Neural cell (in vitro differentiated cells): ENCODE data around the gene IL19. TPM values are rescaled to one million over a fixed set of nuclear protein-coding genes. Genes with fewer than 3 reads are reported as not detected.

Experiments
- H2AFZ ChIP-seq: fragments of 200-600, 300-800 bp; sonication (generic), shearing (Covaris generic); 2 replicates; pipeline ENCODE4 v1.6.0; 2014; ENCODE audit warnings: low read depth, mild to moderate bottlenecking, antibody characterized with exemption, low read length, moderate library complexity
- H3F3A ChIP-seq: fragments of 200-600 bp; shearing (Covaris generic); 2 replicates; pipeline ENCODE4 v1.6.1; 2016; ENCODE audit warnings: mild to moderate bottlenecking, moderate library complexity, mixed read lengths, antibody characterized with exemption, low read length; ENCODE audit not compliant: insufficient read depth, poor library complexity, severe bottlenecking
- H3K27ac ChIP-seq: fragments of 200-600, 300-800 bp; sonication (generic), shearing (Covaris generic); 2 replicates; pipeline ENCODE4 v1.5.1; 2014; ENCODE audit warnings: mild to moderate bottlenecking, low read length, moderate library complexity
- H3K27me3 ChIP-seq: fragments of 300-800, 200-600 bp; sonication (generic), shearing (Covaris generic); 2 replicates; pipeline ENCODE4 v1.6.0; 2014; ENCODE audit warnings: mild to moderate bottlenecking, low read depth, low read length, moderate library complexity; ENCODE audit not compliant: insufficient read depth
- H3K36me3 ChIP-seq: fragments of 300-800, 200-600 bp; sonication (generic), shearing (Covaris generic); 2 replicates; pipeline ENCODE4 v1.5.1; 2014; ENCODE audit warnings: mild to moderate bottlenecking, antibody characterized with exemption, low read length, moderate library complexity; ENCODE audit not compliant: insufficient read depth
- H3K4me2 ChIP-seq: fragments of 300-800, 200-600 bp; sonication (generic), shearing (Covaris generic); 2 replicates; pipeline ENCODE4 v1.6.0; 2014; ENCODE audit warnings: mild to moderate bottlenecking, low read length
- H3K4me3 ChIP-seq: fragments of 300-800, 200-600 bp; sonication (generic), shearing (Covaris generic); 2 replicates; pipeline ENCODE4 v1.5.1; 2014; ENCODE audit warnings: mild to moderate bottlenecking, low read length, moderate library complexity
- H3K79me2 ChIP-seq: fragments of 200-600 bp; shearing (Covaris generic); replicated peaks from 2 replicates; pipeline ENCODE4 v1.6.0; 2014; ENCODE audit warnings: mild to moderate bottlenecking, low read length, moderate library complexity; ENCODE audit not compliant: insufficient read depth
- H3K9ac ChIP-seq: fragments of 300-800, 200-600 bp; sonication (generic), shearing (Covaris generic); 2 replicates; pipeline ENCODE4 v1.6.1; 2016; ENCODE audit warnings: mild to moderate bottlenecking, low read length, mixed read lengths
- H3K9me2 ChIP-seq: fragments of 200-600 bp; shearing (Covaris generic); 2 replicates; pipeline ENCODE4 v1.6.1; 2016; ENCODE audit warnings: mild to moderate bottlenecking, low read length, mixed read lengths; ENCODE audit not compliant: insufficient read depth
- H3K9me3 ChIP-seq: fragments of 200-600, 300-800 bp; sonication (generic), shearing (Covaris generic); 2 replicates; pipeline ENCODE4 v1.6.1; 2016; ENCODE audit warnings: mild to moderate bottlenecking, mixed run types, low read length, moderate library complexity, mixed read lengths
- H4K20me1 ChIP-seq: fragments of 200-600 bp; shearing (Covaris generic); 2 replicates; pipeline ENCODE4 v1.6.1; 2016; ENCODE audit warnings: mild to moderate bottlenecking, mixed run types; ENCODE audit not compliant: insufficient read depth
- EP300 ChIP-seq: fragments of 450-650 bp; conservative IDR thresholded peaks from 2 replicates; pipeline ENCODE4 v1.6.1; 2014; ENCODE audit warnings: antibody characterized with exemption, mild to moderate bottlenecking, moderate library complexity; ENCODE audit not compliant: poor library complexity, severe bottlenecking
- EZH2 ChIP-seq: fragments of 200-600, 300-800 bp; shearing (Covaris generic), sonication (generic); IDR thresholded peaks from 2 replicates; pipeline ENCODE4 v1.6.1; 2014; ENCODE audit warnings: antibody characterized with exemption, low read length, borderline replicate concordance, mild to moderate bottlenecking; ENCODE audit not compliant: insufficient read depth, poor library complexity, severe bottlenecking
- MXI1 ChIP-seq: fragments of 450-650 bp; conservative IDR thresholded peaks from 2 replicates; pipeline ENCODE4 v1.6.1; 2014; ENCODE audit warnings: antibody characterized with exemption, mild to moderate bottlenecking; ENCODE audit not compliant: poor library complexity, severe bottlenecking
- POLR2AphosphoS5 ChIP-seq: IDR thresholded peaks from 2 replicates; pipeline ENCODE4 v1.6.1; 2012
- RAD21 ChIP-seq: fragments of 450-650 bp; conservative IDR thresholded peaks from 2 replicates; pipeline ENCODE4 v1.6.1; 2014; ENCODE audit warnings: antibody characterized with exemption, mild to moderate bottlenecking, moderate library complexity
- SMC3 ChIP-seq: fragments of 450-650 bp; conservative IDR thresholded peaks from 2 replicates; pipeline ENCODE4 v1.6.1; 2014; ENCODE audit warnings: antibody characterized with exemption, mild to moderate bottlenecking, moderate library complexity; ENCODE audit not compliant: poor library complexity
- TAF1 ChIP-seq: IDR thresholded peaks from 2 replicates; pipeline ENCODE4 v1.6.1; 2012; ENCODE audit warnings: low read depth
- polyA plus RNA-seq: library from polyadenylated mRNA; depleted of rRNA; stranded (reverse); fragments of >200 nt; gene quantifications from 2 replicates; pipeline ENCODE4 v1.2.3, GENCODE V29; 2014
- TF ChIP-seq, protein P1 (sequence below): IDR thresholded peaks from 2 replicates; pipeline ENCODE4 v1.6.1; 2012; ENCODE audit warnings: borderline replicate concordance
- TF ChIP-seq, protein P2 (sequence below): fragments of 450-650 bp; IDR thresholded peaks from 2 replicates; pipeline ENCODE4 v1.5.1; 2014; ENCODE audit warnings: antibody characterized with exemption, mild to moderate bottlenecking, moderate library complexity; ENCODE audit not compliant: poor library complexity, severe bottlenecking

The IL19 gene
- polyA plus RNA-seq, 1 donor from 2014 or later = not detected

DNA sequence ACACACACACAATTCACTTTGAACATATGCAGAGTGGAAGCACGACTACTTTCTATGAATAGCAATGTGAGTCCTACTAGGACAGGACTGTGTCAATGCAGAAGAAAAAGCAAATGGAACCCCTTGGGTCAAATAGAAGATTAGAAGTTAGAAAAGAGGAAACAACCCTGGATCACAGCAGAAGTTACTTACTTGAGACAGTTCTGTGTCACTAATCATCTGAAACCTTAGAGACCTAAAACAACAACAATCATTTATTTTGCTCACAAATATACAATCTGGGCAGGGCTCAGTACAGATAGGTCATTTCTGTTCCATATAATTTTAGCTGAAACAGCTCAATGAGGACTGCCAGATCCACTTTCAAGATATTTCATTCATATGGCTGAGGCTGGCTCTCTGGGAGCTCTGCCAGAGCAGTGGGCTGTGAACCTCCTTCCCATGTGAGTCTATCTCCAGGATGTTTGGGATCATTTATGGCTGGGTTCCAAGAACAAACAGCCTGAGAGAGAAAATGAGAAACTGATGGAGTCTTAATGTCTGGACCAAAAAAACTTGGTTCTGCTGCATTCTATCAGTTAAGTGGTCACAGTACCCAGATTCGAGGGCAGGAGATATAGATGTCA is 44.3 kb downstream of the IL19 start:
- no peaks in the 10 kb centered on the region for H3K9me3 ChIP-seq
- no peaks in the 10 kb centered on the region for H3K9me2 ChIP-seq
- H3F3A ChIP-seq = no peaks in the 10 kb centered on the region
- H2AFZ ChIP-seq = no peak overlapping the region
- no peak overlapping the region for H3K4me3 ChIP-seq
- no peaks in the 10 kb centered on the region for H3K79me2 ChIP-seq
- no peak overlapping the region for H3K9ac ChIP-seq
- H3K36me3 ChIP-seq = no peaks in the 10 kb centered on the region
- no peak overlapping the region for H3K27ac ChIP-seq
- H4K20me1 ChIP-seq = no peaks in the 10 kb centered on the region
- H3K27me3 ChIP-seq = no peaks in the 10 kb centered on the region
- TF ChIP-seq, protein P1, sequence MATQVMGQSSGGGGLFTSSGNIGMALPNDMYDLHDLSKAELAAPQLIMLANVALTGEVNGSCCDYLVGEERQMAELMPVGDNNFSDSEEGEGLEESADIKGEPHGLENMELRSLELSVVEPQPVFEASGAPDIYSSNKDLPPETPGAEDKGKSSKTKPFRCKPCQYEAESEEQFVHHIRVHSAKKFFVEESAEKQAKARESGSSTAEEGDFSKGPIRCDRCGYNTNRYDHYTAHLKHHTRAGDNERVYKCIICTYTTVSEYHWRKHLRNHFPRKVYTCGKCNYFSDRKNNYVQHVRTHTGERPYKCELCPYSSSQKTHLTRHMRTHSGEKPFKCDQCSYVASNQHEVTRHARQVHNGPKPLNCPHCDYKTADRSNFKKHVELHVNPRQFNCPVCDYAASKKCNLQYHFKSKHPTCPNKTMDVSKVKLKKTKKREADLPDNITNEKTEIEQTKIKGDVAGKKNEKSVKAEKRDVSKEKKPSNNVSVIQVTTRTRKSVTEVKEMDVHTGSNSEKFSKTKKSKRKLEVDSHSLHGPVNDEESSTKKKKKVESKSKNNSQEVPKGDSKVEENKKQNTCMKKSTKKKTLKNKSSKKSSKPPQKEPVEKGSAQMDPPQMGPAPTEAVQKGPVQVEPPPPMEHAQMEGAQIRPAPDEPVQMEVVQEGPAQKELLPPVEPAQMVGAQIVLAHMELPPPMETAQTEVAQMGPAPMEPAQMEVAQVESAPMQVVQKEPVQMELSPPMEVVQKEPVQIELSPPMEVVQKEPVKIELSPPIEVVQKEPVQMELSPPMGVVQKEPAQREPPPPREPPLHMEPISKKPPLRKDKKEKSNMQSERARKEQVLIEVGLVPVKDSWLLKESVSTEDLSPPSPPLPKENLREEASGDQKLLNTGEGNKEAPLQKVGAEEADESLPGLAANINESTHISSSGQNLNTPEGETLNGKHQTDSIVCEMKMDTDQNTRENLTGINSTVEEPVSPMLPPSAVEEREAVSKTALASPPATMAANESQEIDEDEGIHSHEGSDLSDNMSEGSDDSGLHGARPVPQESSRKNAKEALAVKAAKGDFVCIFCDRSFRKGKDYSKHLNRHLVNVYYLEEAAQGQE = no peak
- TF ChIP-seq MXI1 (no peak), EP300 (no peak), TAF1 (no peak), RAD21 (no peak), POLR2AphosphoS5 (no peak), EZH2 (no peak)
- TF ChIP-seq, protein P2, sequence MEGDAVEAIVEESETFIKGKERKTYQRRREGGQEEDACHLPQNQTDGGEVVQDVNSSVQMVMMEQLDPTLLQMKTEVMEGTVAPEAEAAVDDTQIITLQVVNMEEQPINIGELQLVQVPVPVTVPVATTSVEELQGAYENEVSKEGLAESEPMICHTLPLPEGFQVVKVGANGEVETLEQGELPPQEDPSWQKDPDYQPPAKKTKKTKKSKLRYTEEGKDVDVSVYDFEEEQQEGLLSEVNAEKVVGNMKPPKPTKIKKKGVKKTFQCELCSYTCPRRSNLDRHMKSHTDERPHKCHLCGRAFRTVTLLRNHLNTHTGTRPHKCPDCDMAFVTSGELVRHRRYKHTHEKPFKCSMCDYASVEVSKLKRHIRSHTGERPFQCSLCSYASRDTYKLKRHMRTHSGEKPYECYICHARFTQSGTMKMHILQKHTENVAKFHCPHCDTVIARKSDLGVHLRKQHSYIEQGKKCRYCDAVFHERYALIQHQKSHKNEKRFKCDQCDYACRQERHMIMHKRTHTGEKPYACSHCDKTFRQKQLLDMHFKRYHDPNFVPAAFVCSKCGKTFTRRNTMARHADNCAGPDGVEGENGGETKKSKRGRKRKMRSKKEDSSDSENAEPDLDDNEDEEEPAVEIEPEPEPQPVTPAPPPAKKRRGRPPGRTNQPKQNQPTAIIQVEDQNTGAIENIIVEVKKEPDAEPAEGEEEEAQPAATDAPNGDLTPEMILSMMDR = no peak
- H3K4me2 ChIP-seq = no peak overlapping the region

DNA sequence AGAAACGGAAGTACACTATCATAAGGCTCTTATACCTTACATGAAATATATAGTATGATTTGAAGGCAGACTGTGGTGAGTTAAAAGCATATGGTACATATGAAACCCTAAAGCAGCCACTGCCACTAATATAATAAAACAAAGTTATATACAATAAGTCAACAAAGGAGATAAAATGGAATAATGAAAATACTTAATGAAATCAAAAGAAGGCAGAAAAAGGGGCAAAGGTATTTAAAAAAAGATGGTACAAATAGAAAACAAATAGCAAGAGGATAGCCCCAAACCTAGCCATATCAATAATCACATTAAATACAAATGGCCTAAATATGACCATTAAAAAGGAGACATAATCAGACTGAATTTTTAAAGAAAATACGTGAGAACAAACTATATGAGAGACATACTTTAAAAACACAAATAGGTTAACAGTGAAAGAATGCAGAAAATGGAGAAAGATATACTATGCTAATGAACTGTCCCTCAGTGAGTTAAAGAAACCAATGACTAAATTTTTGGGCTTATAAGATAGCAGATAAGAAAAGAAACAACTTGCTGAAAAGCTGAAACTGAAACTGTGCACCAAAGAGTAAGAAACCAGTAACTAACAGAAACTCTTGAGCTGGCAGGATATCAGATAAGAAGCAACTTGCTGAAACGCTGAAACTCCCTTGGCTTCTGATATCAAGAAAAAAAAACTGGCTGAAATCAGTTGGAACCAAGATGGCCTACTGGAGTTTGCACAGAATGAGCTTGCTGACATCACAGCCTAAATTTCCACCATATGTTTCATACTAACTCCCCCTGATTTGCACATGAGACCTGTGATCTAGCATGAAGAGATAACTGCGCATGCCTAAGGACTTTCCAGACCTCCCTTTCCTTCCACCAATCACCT is 46.1 kb downstream of the IL19 start:
- Histone ChIP-seq H3K27me3 (no peaks in the 10 kb centered on the region), H3K79me2 (no peaks in the 10 kb centered on the region), H3K9ac (no peak overlapping the region), H3K4me2 (no peak overlapping the region), H4K20me1 (no peaks in the 10 kb centered on the region), H3K4me3 (no peak overlapping the region), H3K9me2 (no peaks in the 10 kb centered on the region), H3F3A (no peaks in the 10 kb centered on the region), H3K9me3 (no peaks in the 10 kb centered on the region), H2AFZ (no peak overlapping the region), H3K36me3 (no peaks in the 10 kb centered on the region), H3K27ac (no peak overlapping the region)
- TF ChIP-seq EP300 (no peak), TAF1 (no peak), EZH2 (no peak), POLR2AphosphoS5 (no peak), RAD21 (no peak), SMC3 (no peak), MXI1 (no peak)
- TF ChIP-seq, protein P2 = no peak
